HG03025 (cell line): Measurements from ENCODE around the gene GDPD3.

Experiments
- ATAC-seq: cut with Tn5 transposase; IDR thresholded peaks from one replicate; pipeline ENCODE4 v1.9.1; 2021; ENCODE audit warnings: mild to moderate bottlenecking, moderate library complexity; ENCODE audit not compliant: unreplicated experiment, low FRiP score

GDPD3 gene

GRCh38 chr16:30113031-30113710 is at the start of gene GDPD3:
Gene GDPD3, minus strand, starts transcription at chr16:30113537. Its CDS starts 59 bp downstream, at chr16:30113478.
- ATAC-seq: no peak

- ATAC-seq: no peak
These were observed 43.9 kb upstream of the GDPD3 start for GRCh38 chr16:30157214-30157613.

GRCh38 chr16:30155188-30155587 is 41.9 kb upstream of the GDPD3 start:
- ATAC-seq: no peak

- no peak for ATAC-seq
These were observed 39.2 kb upstream of the GDPD3 start for GRCh38 chr16:30152517-30152916.

- ATAC-seq: no peak
These were observed 37.8 kb upstream of the GDPD3 start for GRCh38 chr16:30151091-30151490.

GRCh38 chr16:30149250-30149930 is 36.1 kb upstream of the GDPD3 start:
- ATAC-seq: no peak

GRCh38 chr16:30147843-30148510 is 34.6 kb upstream of the GDPD3 start:
- no peak for ATAC-seq

GRCh38 chr16:30145657-30146056 is 32.3 kb upstream of the GDPD3 start:
- ATAC-seq: no peak

GRCh38 chr16:30144917-30145316 is 31.6 kb upstream of the GDPD3 start:
- ATAC-seq: no peak

GRCh38 chr16:30144017-30144416 is 30.7 kb upstream of the GDPD3 start:
- ATAC-seq: no peak

- no peak for ATAC-seq
These were observed 30.0 kb upstream of the GDPD3 start for GRCh38 chr16:30143347-30143702.

- ATAC-seq: no peak
These were observed 29.5 kb upstream of the GDPD3 start for GRCh38 chr16:30142672-30143346.

- no peak for ATAC-seq
These were observed 28.4 kb upstream of the GDPD3 start for GRCh38 chr16:30141750-30142149.

- ATAC-seq: no peak
These were observed 26.5 kb upstream of the GDPD3 start for GRCh38 chr16:30139583-30140481.

- no peak for ATAC-seq
These were observed 24.6 kb upstream of the GDPD3 start for GRCh38 chr16:30137897-30138296.

GRCh38 chr16:30136971-30137605 is 23.8 kb upstream of the GDPD3 start:
- ATAC-seq: no peak

GRCh38 chr16:30132591-30132990 is 19.3 kb upstream of the GDPD3 start:
- no peak for ATAC-seq

- no peak for ATAC-seq
These were observed 18.6 kb upstream of the GDPD3 start for GRCh38 chr16:30131869-30132475.

- no peak for ATAC-seq
These were observed 14.7 kb upstream of the GDPD3 start for GRCh38 chr16:30127993-30128392.
